Tibial artery (tissue), 4 donors: ENCODE results near the gene PLA2G12A.

ENCODE experiments used
- DNase-seq, 2 donors: peaks; one replicate each; pipeline ENCODE4 v3.0.0-alpha.2; 2019
- H3K27ac ChIP-seq, 2 donors: fragments of 200-600 bp; sonication (generic) in 1 of 2; 1 replicate in 1 of 2; 2 replicates in 1 of 2; pipeline ENCODE4 v1.5.1; 2018 to 2019; ENCODE audit warnings: mild to moderate bottlenecking in 1 of 2
- H3K27me3 ChIP-seq, 2 donors: fragments of 200-600 bp; sonication (generic) in 1 of 2; one replicate each; pipeline versions ENCODE4 v1.5.1 to v1.6.0; 2016 to 2019
- H3K36me3 ChIP-seq, 3 donors: fragments of 200-600 bp; sonication (generic) in 2 of 3; one replicate each; pipeline ENCODE4 v1.5.1; 2016 to 2019; ENCODE audit warnings: mild to moderate bottlenecking in 2 of 3
- H3K4me1 ChIP-seq, 4 donors: fragments of 200-600 bp; sonication (generic) in 2 of 4; 1 replicate in 3 of 4; 2 replicates in 1 of 4; pipeline ENCODE4 v1.5.1; 2016 to 2019
- H3K4me3 ChIP-seq, 2 donors: fragments of 200-600 bp; sonication (generic) in 1 of 2; 1 replicate in 1 of 2; 2 replicates in 1 of 2; pipeline ENCODE4 v1.5.1; 2018 to 2019; ENCODE audit warnings: mild to moderate bottlenecking in 2 of 2
- H3K9me3 ChIP-seq, 3 donors: fragments of 200-600 bp; sonication (generic) in 1 of 3; one replicate each; pipeline ENCODE4 v1.5.1; 2016 to 2019
- CTCF ChIP-seq, 2 experiments: fragments of 200-600 bp in 1 of 2; fragments of 450-650 bp in 1 of 2; IDR thresholded peaks; one replicate each; pipeline ENCODE4 v1.5.1; 2017 to 2019; ENCODE audit warnings: antibody characterized with exemption in 2 of 2, mild to moderate bottlenecking in 1 of 2, moderate library complexity in 1 of 2
- intact Hi-C: fragments of 100-400 bp; cut with DNase I; formaldehyde crosslinking; loops from one replicate; pipeline ENCODE4 v1.15.0; 2023; ENCODE audit warnings: low total_unique reads

Gene PLA2G12A

GRCh38 chr4:109729718-109730618, at the start of gene PLA2G12A:
PLA2G12A (minus strand) TSS chr4:109730070; CDS start chr4:109729809, 261 bp downstream.
- H3K4me3 ChIP-seq: peak within 1 kb of the TSS; percentile 64 to 87
- no peak for TF ChIP-seq CTCF (IDR thresholded peaks at IDR 0.05)
- H3K27me3 ChIP-seq: no peaks in the 10 kb centered on the region
- DNase-seq: peak; percentile 41 to 81
- intact Hi-C loops: loop anchor here (2.0 kb wide), 1 partner anchor 27 kb away; the partner anchor contains the start of gene CASP6
- peaks cover 0 to 16% (median 10%) of the 10 kb centered on the region in 4 donors for H3K4me1 ChIP-seq
- no peaks in the 10 kb centered on the region for H3K36me3 ChIP-seq
- H3K27ac ChIP-seq: peak within 1 kb of the TSS; percentile 66 to 79
- no peaks in the 10 kb centered on the region for H3K9me3 ChIP-seq

GRCh38 chr4:109764789-109765402, 35.0 kb upstream of the PLA2G12A start:
- DNase-seq: no peak
- no peak for TF ChIP-seq CTCF (IDR thresholded peaks at IDR 0.05)
- intact Hi-C loops: no loop called here
- H3K4me1 ChIP-seq: no peaks in the 10 kb centered on the region
- H3K27me3 ChIP-seq: no peaks in the 10 kb centered on the region
- H3K27ac ChIP-seq: no peak overlapping the region
- H3K4me3 ChIP-seq: no peak overlapping the region
- no peaks in the 10 kb centered on the region for H3K36me3 ChIP-seq
- no peaks in the 10 kb centered on the region for H3K9me3 ChIP-seq

GRCh38 chr4:109764376-109764775, 34.5 kb upstream of the PLA2G12A start:
- Histone ChIP-seq H3K4me3 (no peak overlapping the region), H3K27ac (no peak overlapping the region), H3K27me3 (no peaks in the 10 kb centered on the region), H3K9me3 (no peaks in the 10 kb centered on the region), H3K4me1 (no peaks in the 10 kb centered on the region), H3K36me3 (no peaks in the 10 kb centered on the region)
- TF ChIP-seq CTCF (IDR thresholded peaks at IDR 0.05): no peak
- intact Hi-C loops: no loop called here
- DNase-seq: no peak

GRCh38 chr4:109760682-109761081, 30.8 kb upstream of the PLA2G12A start:
- intact Hi-C loops: no loop called here
- Histone ChIP-seq H3K9me3 (no peaks in the 10 kb centered on the region), H3K36me3 (no peaks in the 10 kb centered on the region), H3K4me1 (no peaks in the 10 kb centered on the region), H3K27ac (no peak overlapping the region), H3K4me3 (no peak overlapping the region), H3K27me3 (no peaks in the 10 kb centered on the region)
- no peak for TF ChIP-seq CTCF (IDR thresholded peaks at IDR 0.05)
- no peak for DNase-seq

GRCh38 chr4:109755656-109756055, 25.8 kb upstream of the PLA2G12A start:
- Histone ChIP-seq H3K4me3 (no peak overlapping the region), H3K36me3 (no peaks in the 10 kb centered on the region), H3K4me1 (no peaks in the 10 kb centered on the region), H3K27ac (no peak overlapping the region), H3K9me3 (no peaks in the 10 kb centered on the region), H3K27me3 (no peaks in the 10 kb centered on the region)
- no peak for DNase-seq
- intact Hi-C loops: no loop called here
- TF ChIP-seq CTCF (IDR thresholded peaks at IDR 0.05): no peak
